ENCODE data around the gene CD79A. TPM values are rescaled to one million over a fixed set of nuclear protein-coding genes. Genes with fewer than 3 reads are reported as not detected.
"Not testable (repeated sequence)": the region's sequence is repeated elsewhere in the genome, so short reads cannot be mapped to it uniquely, and the experiment has no call there.

CD79A gene
- polyA plus RNA-seq, 2 donors = 0.31 to 0.57 TPM

DNA sequence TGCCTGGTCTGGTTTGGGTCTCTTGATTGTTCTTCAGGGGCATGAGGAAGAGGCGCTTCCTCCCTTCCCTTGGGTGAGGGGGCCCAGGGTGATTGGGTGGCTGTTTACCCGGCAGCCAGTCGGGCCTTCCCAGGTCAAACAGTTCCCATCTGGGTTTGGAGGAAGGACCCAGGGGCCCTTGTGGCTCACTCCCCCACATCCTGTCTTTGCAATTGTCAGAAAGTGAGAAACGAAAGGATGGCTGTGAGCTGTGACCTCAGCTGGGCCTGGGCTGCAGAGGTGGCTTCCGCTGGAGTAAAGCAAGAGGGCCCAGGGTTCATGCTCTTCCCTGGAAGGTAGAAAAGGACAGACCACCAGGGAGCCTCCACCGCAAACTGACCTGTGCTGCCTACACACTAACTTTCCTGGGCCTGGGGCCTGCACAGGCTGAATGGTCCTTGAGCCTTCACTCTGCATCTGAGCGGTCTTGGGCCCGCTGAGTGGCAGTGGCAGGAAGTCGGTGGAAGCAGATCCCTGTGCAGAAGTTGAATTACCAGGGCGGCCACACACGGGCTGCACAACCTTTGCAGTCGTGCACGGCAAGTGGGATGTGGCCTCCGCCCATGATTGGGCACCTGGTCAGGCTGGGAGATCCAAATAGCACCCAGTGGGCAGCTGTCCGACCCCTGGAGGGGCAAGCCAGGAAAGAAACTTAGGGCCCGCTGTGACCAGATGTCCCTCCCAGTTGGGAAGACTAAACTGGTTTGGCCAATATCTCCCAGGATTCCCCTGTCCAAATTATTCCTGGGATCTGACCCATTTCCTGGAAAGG lies 5.3 kb upstream of the CD79A start:
- Histone ChIP-seq H3K36me3 (ENCODE audit: control insufficient read depth in 2 of 2, insufficient read depth in 2 of 2, low read length in 1 of 2) (peaks cover 6 to 31% of the 10 kb centered on the region in 2 donors), H3K4me3 (ENCODE audit: low read depth in 1 of 2, low read length in 2 of 2) (no peak overlapping the region), H3K4me1 (ENCODE audit: control insufficient read depth in 2 of 2, insufficient read depth in 2 of 2, low read length in 1 of 2) (no peaks in the 10 kb centered on the region), H3K27ac (ENCODE audit: low read depth in 2 of 2, low read length in 1 of 2) (peak overlapping the region in 1 of 2 donors; percentile 1), H3K9me3 (ENCODE audit: control insufficient read depth in 2 of 2, insufficient read depth in 1 of 2, low read depth in 1 of 2, low read length in 1 of 2) (no peaks in the 10 kb centered on the region), H3K27me3 (ENCODE audit: control insufficient read depth in 1 of 2, insufficient read depth in 2 of 2, low read length in 2 of 2) (no peaks in the 10 kb centered on the region)
- 62 to 65% methylated on average over 16 of the region's 16 CpGs for WGBS, 2 donors

DNA sequence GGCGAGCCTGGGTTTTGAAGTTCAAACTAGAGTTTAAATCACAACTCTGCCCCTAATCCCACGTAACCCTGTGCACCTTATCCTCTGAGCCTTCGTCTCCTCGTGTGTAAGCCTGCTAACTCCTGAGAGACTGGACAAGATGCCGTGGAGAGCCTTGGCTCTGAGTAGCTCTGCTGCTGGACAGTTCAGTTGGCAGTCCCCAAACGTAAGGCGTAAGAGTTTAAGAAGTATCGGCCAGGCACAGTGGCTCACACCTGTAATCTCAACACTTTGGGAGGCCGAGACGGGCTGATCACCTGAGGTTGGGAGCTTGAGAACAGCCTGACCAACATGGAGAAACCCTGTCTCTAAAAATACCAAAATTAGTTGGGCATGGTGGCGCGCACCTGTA lies 4.7 kb upstream of the CD79A start:
- WGBS, 2 donors = 86 to 89% methylated on average over 12 of the region's 12 CpGs
- peaks cover 6 to 31% of the 10 kb centered on the region in 2 donors for H3K36me3 ChIP-seq (ENCODE audit: control insufficient read depth in 2 of 2, insufficient read depth in 2 of 2, low read length in 1 of 2)
- H3K4me1 ChIP-seq (ENCODE audit: control insufficient read depth in 2 of 2, insufficient read depth in 2 of 2, low read length in 1 of 2) = no peaks in the 10 kb centered on the region
- no peak overlapping the region for H3K4me3 ChIP-seq (ENCODE audit: low read depth in 1 of 2, low read length in 2 of 2)
- no peak overlapping the region for H3K27ac ChIP-seq (ENCODE audit: low read depth in 2 of 2, low read length in 1 of 2)
- no peaks in the 10 kb centered on the region for H3K9me3 ChIP-seq (ENCODE audit: control insufficient read depth in 2 of 2, insufficient read depth in 1 of 2, low read depth in 1 of 2, low read length in 1 of 2)
- no peaks in the 10 kb centered on the region for H3K27me3 ChIP-seq (ENCODE audit: control insufficient read depth in 1 of 2, insufficient read depth in 2 of 2, low read length in 2 of 2)

DNA sequence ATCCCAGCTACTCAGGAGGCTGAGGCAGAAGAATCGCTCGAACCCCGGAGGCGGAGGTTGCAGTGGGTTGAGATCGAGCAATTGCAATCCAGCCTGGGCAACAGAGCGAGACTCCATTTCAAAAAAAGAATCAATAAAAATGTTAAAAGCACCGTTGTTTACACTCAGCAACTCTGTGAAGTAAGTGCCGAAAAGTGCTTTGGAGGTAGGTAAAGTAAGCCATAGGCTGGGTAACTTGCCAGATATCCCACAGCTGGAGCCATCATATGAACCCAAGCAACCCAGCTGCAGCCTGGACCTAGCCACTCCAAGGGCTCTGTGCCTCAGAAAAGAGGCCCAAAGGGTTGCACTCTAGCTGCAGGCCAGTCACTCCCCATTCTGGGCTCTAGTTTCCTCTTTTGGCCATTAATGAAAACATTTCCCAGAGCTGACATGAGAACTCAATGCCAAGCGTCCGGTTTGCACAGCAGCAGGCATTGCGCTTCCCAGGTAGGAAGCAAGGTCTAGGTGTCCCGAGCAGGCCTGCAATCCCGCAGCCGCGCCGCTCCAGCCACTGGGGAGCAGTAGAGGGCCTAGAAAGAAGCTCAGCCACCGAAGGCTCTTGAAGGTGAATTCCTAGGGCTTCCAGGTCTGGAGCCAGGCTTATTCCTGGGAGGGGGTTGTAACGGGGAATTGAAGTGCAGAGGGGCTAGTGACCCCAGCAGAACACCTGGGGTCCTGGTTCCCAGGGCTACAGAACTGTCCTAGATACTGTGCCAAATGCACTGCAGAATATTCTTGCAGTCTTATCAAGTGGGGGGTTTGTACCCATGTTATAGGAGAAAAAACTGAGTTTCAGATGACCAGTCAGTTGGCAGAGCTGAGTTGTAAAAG lies 4.1 kb upstream of the CD79A start:
- H3K9me3 ChIP-seq (ENCODE audit: control insufficient read depth in 2 of 2, insufficient read depth in 1 of 2, low read depth in 1 of 2, low read length in 1 of 2) = no peaks in the 10 kb centered on the region
- peaks cover 6 to 30% of the 10 kb centered on the region in 2 donors for H3K36me3 ChIP-seq (ENCODE audit: control insufficient read depth in 2 of 2, insufficient read depth in 2 of 2, low read length in 1 of 2)
- H3K27ac ChIP-seq (ENCODE audit: low read depth in 2 of 2, low read length in 1 of 2) = peak overlapping the region in 1 of 2 donors; percentile 34
- no peak overlapping the region for H3K4me3 ChIP-seq (ENCODE audit: low read depth in 1 of 2, low read length in 2 of 2)
- peaks cover 0 to under 1% of the 10 kb centered on the region in 2 donors for H3K4me1 ChIP-seq (ENCODE audit: control insufficient read depth in 2 of 2, insufficient read depth in 2 of 2, low read length in 1 of 2)
- no peaks in the 10 kb centered on the region for H3K27me3 ChIP-seq (ENCODE audit: control insufficient read depth in 1 of 2, insufficient read depth in 2 of 2, low read length in 2 of 2)
- 42 to 49% methylated on average over 18 of the region's 18 CpGs for whole genome bisulfite sequencing, 2 donors

DNA sequence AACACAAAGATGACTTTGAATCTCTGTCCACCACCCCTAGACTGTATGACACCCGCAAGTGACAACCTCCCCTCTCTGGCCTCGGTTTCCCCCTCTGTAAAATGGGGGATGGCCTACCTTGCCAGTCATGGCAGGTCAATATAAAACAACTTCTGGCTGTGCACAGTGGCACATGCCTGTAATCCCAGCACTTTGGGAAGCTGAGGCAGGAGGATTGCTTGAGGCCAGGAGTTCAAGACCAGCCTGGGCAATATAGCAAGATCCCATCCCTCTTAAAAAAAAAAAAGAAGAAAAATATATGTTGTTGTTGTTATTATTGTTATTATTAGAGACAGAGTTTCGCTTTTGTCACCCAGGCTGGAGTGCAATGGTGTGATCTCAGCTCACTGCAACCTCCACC lies 1.1 kb upstream of the CD79A start:
- H3K4me1 ChIP-seq (ENCODE audit: control insufficient read depth in 2 of 2, insufficient read depth in 2 of 2, low read length in 1 of 2); H3K4me3 ChIP-seq (ENCODE audit: low read depth in 1 of 2, low read length in 2 of 2); H3K27me3 ChIP-seq (ENCODE audit: control insufficient read depth in 1 of 2, insufficient read depth in 2 of 2, low read length in 2 of 2); H3K9me3 ChIP-seq (ENCODE audit: control insufficient read depth in 2 of 2, insufficient read depth in 1 of 2, low read depth in 1 of 2, low read length in 1 of 2): not testable (repeated sequence)
- H3K27ac ChIP-seq (ENCODE audit: low read depth in 2 of 2, low read length in 1 of 2) = peak overlapping the region in 1 of 2 donors; percentile 10
- WGBS, 2 donors = 70 to 81% methylated on average over 3 of the region's 3 CpGs
- H3K36me3 ChIP-seq (ENCODE audit: control insufficient read depth in 2 of 2, insufficient read depth in 2 of 2, low read length in 1 of 2) = peaks cover 6 to 10% of the 10 kb centered on the region in 2 donors

DNA sequence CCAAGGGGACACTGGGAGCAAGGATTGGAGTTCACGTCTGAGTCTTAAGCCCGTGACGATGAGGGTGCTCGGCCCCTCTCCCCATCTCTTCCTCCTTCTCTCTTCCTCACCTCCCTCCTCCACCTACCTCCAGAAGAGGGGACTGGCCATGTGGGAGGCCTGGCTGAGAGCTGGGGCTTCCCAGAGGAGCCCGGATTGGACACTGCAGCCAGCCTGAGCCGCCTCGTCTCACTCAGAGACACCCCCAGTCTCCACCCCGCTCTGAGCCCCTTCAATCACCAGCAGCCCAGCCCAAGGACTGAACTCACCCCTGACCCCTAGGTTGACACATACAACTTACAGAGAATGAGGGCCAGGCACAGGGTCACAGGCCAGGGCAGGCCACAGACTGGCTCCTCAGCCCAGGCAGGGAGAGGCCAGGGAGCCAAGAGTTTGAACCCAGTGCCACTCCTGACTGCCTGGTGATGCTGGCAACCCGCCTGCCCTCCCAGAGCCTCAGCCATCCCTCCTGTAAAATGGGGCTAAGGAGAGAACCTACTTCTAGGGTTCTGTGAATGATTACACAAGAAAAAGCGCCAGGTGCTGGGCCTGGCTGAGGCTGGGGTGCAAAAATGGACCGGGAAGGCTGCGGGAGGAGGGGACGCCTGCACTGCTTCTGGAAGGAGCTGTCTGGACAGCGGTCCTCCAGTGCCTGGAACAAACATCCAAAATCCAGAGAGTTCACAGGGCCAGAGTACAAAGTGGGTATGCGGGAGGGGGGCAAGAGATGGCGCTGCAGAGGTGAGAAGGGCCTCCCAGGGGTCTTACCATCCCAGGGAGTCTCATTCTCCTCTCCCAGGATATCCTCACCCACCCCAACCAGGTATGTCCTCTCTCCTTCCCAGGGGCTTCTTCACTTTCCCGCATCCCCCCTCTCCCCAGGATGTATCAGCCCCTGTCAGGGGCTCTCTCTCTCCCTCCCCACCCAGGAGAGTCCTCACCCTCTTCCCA lies 1.1 kb downstream of the CD79A start:
- no peaks in the 10 kb centered on the region for H3K36me3 ChIP-seq (ENCODE audit: control insufficient read depth in 2 of 2, insufficient read depth in 2 of 2, low read length in 1 of 2)
- no peaks in the 10 kb centered on the region for H3K9me3 ChIP-seq (ENCODE audit: control insufficient read depth in 2 of 2, insufficient read depth in 1 of 2, low read depth in 1 of 2, low read length in 1 of 2)
- peak overlapping the region in 1 of 2 donors; percentile 24 for H3K27ac ChIP-seq (ENCODE audit: low read depth in 2 of 2, low read length in 1 of 2)
- no peaks in the 10 kb centered on the region for H3K27me3 ChIP-seq (ENCODE audit: control insufficient read depth in 1 of 2, insufficient read depth in 2 of 2, low read length in 2 of 2)
- H3K4me3 ChIP-seq (ENCODE audit: low read depth in 1 of 2, low read length in 2 of 2) = no peak overlapping the region
- H3K4me1 ChIP-seq (ENCODE audit: control insufficient read depth in 2 of 2, insufficient read depth in 2 of 2, low read length in 1 of 2) = peaks cover 0 to 7% of the 10 kb centered on the region in 2 donors
- WGBS, 2 donors = 71 to 72% methylated on average over 16 to 17 of the region's 17 CpGs

DNA sequence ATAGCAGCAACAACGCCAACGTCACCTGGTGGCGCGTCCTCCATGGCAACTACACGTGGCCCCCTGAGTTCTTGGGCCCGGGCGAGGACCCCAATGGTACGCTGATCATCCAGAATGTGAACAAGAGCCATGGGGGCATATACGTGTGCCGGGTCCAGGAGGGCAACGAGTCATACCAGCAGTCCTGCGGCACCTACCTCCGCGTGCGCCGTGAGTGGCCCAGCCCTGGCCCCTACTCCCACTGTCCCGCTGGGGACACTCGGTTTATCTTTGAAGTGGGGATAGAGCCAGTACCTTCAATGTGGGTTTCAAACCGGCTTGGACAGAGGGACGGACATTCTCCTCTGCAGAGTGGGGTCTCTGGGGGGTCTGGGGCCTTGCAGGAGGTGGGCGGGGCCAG lies 2.0 kb downstream of the CD79A start:
- H3K27me3 ChIP-seq (ENCODE audit: control insufficient read depth in 1 of 2, insufficient read depth in 2 of 2, low read length in 2 of 2) = no peaks in the 10 kb centered on the region
- no peak overlapping the region for H3K4me3 ChIP-seq (ENCODE audit: low read depth in 1 of 2, low read length in 2 of 2)
- no peaks in the 10 kb centered on the region for H3K9me3 ChIP-seq (ENCODE audit: control insufficient read depth in 2 of 2, insufficient read depth in 1 of 2, low read depth in 1 of 2, low read length in 1 of 2)
- H3K27ac ChIP-seq (ENCODE audit: low read depth in 2 of 2, low read length in 1 of 2) = no peak overlapping the region
- 86% methylated on average over 21 of the region's 21 CpGs for WGBS, 2 donors
- H3K36me3 ChIP-seq (ENCODE audit: control insufficient read depth in 2 of 2, insufficient read depth in 2 of 2, low read length in 1 of 2) = no peaks in the 10 kb centered on the region
- peaks cover 0 to 7% of the 10 kb centered on the region in 2 donors for H3K4me1 ChIP-seq (ENCODE audit: control insufficient read depth in 2 of 2, insufficient read depth in 2 of 2, low read length in 1 of 2)

DNA sequence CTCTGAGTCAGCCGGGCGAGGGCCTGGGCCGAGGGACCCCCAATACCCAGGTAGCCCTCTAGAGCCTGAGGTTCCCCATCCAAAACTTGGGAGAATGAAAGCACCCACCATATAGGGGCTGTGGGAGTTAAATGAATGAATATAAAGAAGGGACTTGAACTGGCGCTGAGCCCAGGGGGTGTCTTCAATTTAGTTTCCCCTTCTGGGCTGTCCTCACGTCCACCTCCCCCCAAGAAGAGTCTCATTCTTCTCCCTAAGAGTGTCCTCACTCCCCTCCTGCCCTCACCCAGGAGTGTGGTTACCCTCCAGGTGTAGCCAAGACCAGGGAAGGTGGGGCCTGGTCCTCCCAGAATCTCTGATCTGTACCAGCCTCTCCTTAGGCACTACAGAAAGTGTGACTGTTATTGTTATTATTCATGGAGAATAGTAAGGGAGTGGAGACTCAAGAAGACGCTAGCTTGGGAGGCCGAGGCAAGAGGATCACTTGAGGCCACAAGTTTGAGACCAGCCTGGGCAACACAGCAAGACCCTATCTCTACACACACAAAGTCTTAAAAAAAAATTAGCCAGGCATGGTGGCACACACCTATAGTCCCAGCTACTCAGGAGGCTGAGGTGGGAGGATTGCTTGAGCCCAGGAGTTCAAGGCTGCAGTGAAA lies 2.7 kb downstream of the CD79A start:
- H3K9me3 ChIP-seq (ENCODE audit: control insufficient read depth in 2 of 2, insufficient read depth in 1 of 2, low read depth in 1 of 2, low read length in 1 of 2) = no peaks in the 10 kb centered on the region
- H3K27me3 ChIP-seq (ENCODE audit: control insufficient read depth in 1 of 2, insufficient read depth in 2 of 2, low read length in 2 of 2) = no peaks in the 10 kb centered on the region
- no peak overlapping the region for H3K4me3 ChIP-seq (ENCODE audit: low read depth in 1 of 2, low read length in 2 of 2)
- H3K4me1 ChIP-seq (ENCODE audit: control insufficient read depth in 2 of 2, insufficient read depth in 2 of 2, low read length in 1 of 2) = peaks cover 0 to 7% of the 10 kb centered on the region in 2 donors
- H3K27ac ChIP-seq (ENCODE audit: low read depth in 2 of 2, low read length in 1 of 2) = no peak overlapping the region
- no peaks in the 10 kb centered on the region for H3K36me3 ChIP-seq (ENCODE audit: control insufficient read depth in 2 of 2, insufficient read depth in 2 of 2, low read length in 1 of 2)
- 74 to 79% methylated on average over 7 of the region's 7 CpGs for WGBS, 2 donors

DNA sequence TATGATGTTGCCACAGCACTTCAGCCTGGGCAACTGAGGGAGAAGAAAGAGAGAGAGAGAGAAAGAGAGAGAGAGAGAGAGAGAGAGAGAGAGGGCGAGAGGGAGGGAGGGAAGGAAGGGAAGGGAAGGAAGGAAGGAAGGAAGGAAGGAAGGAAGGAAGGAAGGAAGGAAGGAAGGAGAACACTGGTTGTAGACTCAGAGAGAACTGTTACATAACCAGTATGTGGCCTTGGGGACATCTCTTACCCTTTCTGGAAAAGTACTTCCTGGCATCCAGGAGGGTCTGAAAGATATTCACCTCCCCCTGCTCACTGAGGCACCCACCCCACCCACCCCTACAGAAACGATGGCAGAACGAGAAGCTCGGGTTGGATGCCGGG lies 3.2 kb downstream of the CD79A start:
- Histone ChIP-seq H3K9me3 (ENCODE audit: control insufficient read depth in 2 of 2, insufficient read depth in 1 of 2, low read depth in 1 of 2, low read length in 1 of 2) (no peaks in the 10 kb centered on the region), H3K27me3 (ENCODE audit: control insufficient read depth in 1 of 2, insufficient read depth in 2 of 2, low read length in 2 of 2) (no peaks in the 10 kb centered on the region), H3K27ac (ENCODE audit: low read depth in 2 of 2, low read length in 1 of 2) (no peak overlapping the region), H3K4me3 (ENCODE audit: low read depth in 1 of 2, low read length in 2 of 2) (no peak overlapping the region), H3K36me3 (ENCODE audit: control insufficient read depth in 2 of 2, insufficient read depth in 2 of 2, low read length in 1 of 2) (no peaks in the 10 kb centered on the region), H3K4me1 (ENCODE audit: control insufficient read depth in 2 of 2, insufficient read depth in 2 of 2, low read length in 1 of 2) (peaks cover 0 to 10% of the 10 kb centered on the region in 2 donors)
- 58 to 71% methylated on average over 5 of the region's 5 CpGs for WGBS, 2 donors
